CD4-positive, alpha-beta T cell treated with Interleukin-4 for 4 hours (primary cell): Measurements from ENCODE around the gene TMEM72.

Experiments used
- DNase-seq: peaks from one replicate; pipeline ENCODE4 v3.0.0-alpha.2; 2020

Gene TMEM72

DNA sequence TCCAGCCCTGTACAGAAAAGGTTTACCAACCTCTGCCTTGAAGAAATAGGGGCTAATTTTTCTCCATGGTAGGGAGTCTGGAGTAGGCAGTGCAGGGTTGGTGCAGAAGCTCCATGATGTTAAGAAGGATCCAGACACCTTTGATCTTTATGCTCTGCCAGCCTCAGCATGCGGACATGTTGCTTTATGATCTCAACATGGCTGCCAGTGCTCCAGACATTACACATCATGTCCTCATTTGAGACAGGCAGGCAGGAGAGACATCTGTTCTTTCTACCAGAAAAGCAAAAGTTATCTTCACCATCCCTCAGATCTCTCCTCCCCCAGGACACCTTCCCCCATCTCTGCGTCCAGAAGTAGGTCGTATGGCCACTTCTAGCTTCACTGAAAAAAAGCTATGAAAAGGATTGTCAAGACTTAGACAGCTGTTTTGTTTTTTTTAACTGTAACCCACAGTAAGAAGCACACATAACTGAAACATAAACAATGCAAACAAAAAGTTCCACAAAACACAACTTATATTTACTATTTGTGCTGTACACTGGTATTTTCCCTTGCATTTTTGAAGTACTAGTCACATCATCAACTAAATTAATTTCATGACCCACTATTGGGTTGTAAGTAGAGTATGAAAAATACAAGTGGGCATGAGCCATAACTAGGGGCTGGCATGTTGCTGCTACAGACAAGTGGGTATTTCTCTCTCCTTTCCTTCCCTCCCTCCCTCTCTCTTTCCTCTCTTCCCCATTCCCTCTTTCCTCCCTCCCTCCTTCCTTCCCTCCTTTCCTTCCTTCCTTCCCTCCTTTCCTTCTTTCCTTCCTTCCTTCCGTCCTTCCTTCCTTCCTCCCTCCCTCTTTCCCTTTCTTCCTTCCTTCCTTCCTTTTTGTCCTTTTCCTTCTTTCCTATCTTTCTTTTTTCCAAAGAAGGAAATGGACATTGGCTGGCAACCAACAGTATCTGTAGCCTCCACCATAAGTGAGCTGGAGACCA lies 45.9 kb downstream of the TMEM72 start:
- DNase-seq, result no peak

DNA sequence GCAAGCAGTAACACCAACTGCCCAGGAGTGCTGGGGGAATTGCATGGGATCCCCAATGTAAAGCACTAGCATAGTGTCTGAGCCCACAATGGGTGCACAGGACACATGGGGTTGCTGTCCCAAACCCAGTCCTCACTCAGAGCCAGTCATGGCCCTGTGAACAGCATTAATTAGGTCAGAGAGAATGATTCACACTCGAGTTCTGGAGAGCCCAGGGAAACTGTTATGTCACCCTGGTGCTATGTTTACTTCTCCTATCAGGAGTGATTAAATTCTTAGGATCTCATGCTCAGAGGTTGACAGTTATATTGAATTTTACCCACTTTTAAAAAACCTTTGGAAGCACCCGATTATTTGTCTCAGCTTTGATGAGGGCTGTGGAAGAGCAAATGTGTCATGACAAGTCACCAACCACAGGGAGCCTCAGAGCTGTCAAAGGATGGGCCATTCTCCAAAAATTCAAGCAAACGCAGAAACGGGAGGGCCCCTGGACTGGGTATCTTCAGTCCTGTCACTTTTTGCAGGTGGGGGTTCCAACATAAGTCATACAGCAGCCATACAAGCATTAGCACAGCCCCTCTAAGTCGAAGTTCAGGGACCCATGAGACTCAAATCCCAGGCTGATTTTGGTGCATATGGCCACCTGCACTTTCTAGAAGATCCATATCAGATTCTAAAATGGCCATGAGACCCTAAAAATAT lies 47.2 kb downstream of the TMEM72 start:
- DNase-seq, result no peak

DNA sequence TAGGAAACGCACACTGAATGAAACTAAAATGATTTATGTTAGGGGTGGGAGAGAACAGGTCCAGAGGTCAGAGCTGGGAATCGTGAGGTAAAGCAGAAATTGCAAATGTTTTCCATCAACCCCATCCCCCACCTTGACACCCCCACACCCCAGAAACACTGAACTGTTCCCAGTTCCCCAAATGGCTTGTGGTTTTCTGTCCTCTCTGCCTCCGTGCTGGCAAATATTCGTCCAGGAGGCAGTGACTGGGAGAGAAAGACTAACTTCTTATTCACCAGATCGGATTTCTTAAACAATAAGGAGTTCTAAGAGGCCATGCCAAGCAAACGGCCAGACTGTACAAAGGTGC lies 47.7 kb downstream of the TMEM72 start:
- no peak for DNase-seq

DNA sequence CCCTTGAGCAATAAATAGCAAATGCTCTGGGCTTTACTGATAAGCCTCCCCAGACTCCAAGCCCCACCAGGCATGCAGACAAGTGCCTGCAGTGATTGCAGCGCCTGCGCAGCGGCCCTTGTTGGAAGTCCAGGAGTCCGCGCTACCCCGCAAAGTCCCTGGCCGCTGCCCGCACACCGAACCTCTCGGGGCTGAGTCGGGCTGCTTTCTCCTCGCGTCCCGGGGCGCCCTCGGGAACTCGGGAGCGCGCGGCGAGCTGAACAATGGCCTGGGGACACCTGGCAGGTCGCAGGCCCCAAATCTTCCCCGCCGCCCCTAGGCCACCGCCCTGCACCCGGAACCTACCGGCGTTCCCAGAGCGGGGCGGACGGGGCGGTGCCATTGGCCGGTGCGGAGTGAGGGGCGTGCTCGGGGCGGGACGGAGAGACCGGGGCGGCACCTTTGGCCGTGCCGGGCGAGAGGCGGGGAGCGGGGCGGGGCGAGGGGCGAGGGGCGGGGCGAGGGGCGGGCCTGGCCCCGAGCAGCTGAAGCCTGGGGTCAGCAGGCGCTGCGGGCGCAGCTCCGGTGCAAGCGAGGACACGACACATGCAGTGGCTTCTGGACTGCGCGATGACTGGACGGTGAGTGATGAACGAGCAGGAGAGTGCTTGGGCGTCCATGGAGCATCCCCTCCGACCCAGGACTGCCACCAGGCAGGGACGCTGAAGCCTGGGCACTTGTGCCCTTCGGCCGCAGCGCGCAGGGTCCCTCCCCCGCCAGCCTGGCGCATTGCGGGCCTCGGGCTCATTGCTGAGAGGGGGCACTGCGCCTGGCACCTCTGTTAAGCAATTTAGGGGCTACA lies 48.3 kb downstream of the TMEM72 start, which contains the start of gene RASSF4:
Gene RASSF4 (plus strand): TSS at position 556 of the 841 bp plus-strand sequence. CDS start 10,401 bp downstream, outside the sequence.
- peak; percentile 88 for DNase-seq

DNA sequence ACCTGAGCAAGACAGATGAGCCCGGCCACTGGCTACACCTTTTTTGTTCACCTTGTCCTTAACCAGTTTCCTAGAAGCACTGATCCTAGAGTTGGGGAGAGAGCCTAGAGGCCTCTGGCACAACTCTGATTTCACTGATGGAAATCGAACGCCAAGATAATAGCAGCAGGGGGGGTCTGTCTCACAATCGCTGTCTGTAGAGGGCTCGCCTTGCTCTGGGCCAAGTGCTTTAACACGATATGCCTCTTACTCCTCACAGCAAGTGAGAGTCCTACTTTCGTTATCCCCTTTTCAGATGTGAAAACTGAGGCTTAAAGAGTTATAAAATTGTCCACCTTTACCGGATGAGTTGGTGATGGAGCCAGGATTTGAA lies 48.9 kb downstream of the TMEM72 start:
- DNase-seq, result no peak

DNA sequence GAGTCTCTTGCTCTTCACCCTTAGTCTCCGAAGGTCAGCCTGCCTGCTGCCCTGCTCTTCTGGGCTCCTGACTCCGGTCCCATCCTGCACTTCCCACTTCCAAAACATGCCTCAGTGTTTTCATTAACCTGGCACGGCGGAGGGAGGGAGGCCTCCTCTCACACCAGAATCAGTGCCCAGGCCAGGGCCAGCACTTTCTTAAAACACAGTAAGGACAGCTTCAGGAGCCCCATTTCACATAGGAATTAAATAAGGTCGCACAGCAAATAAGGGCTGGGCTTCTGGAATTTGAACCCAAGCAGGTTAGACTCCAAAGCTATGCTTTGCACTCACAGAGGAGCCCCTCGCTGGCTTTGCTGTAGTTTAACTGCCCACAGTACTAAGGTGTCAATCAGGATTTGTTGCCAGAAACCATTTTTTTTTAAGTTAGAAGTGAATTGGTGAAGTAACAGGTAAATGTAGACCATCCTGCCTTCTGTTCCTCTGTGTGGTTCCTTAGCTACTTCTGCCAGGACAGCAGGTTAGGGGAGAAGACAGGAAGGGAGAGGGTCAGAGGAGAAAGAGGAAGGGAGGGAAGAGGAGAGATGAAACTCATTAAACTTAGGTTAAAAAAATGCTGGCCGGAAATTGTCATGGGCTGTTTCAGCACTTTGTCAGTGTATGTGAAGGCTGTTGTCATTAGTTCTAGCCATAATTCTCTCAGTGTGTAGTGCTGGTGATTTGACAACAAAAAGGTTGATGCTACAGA lies 49.5 kb downstream of the TMEM72 start:
- no peak for DNase-seq

DNA sequence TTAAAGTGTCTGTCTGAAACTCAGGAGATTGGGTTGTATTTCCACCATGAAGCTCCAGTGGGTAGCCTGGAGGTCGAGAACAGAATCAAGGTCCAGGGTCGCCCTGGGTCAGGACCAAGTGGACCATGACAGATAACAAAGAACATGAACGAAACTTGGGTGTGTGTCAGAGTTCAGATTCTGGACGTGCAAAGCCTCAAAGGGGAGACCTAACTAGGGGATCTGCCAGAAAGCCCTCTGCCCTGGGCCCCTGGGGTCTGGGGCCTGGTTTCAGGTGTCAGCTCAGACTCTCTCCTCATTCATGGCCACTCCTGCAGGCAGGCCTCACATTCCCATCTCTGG lies 50.1 kb downstream of the TMEM72 start:
- no peak for DNase-seq

DNA sequence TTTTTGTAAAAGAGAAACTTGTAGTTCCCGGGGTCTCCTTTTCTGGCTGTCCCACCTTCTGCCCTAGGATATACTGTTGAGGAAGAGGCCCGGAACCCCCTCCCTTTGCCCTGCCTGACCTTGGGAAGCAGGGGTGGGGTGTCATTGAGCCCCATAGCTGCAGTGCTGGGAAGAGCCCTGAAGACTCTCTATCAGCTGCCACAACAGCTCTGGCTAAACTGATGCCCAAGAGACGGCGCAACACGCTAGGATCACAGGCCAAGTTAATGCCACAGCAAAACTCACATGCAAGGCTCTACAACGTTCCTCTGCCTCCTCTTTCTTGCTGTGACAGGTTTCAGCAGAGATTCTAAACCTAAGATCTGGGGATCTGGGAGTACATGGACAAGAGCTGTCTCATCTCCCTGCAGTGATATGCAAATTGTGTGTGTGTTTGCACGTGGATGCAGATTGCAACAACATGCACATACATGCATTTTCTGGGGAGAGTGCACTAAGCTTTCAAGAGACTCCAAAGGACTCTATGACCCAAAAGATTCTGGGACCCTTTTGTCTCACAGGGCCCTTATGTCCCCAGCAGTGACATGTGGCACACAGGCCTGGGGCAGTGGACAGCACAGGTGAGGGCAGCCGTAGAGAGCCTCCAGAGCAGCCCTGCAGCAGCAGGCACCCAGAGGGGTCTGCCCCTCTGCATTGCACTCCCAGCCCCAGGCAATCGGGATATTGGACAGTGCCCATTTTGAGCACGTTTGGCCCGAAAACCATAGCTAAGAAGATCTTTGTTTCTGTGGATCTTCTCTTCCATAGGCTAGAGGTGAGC lies 51.0 kb downstream of the TMEM72 start:
- DNase-seq, result no peak

DNA sequence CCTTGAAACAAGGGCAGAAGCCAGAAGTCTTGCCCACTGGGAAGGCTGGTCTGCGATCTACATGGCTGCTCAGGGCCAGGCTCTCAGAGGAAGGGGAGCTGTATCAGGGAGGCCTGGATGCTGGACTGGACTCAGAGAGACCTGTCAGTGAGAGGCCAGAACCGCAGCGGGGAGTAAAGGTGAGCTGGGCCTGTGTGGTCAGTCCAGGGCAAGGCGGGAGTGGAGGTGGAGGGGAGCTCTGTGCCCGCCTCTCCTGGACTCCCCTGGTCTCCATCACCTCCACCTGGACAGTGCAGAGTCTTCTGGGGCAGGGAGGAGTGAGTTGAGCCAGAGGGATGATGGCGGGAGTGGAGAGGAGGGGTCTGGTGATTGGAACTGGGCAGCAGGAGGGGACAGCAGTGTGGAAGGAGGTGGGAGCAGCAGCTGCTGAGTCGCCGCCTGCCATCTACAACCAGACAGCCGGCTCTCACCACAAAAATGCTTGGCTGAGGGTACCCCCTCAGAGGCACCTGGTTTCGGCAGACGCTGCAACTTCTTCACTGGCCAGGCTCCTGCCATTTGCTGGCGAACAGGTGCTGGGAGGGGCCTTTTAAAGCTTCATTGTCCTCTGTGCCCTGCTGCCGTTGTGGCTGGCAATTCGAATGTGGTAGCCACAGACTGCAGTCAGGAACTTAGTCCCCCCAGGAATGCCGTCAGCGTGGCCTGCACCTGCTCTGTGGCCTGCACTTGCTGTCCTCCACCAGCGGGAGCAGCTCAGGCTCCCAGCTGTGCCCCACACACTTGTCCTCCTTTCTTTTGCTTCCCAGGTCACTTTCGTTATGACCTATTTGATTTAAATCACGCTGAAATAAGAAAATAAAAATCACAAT lies 52.0 kb downstream of the TMEM72 start:
- DNase-seq, result no peak

DNA sequence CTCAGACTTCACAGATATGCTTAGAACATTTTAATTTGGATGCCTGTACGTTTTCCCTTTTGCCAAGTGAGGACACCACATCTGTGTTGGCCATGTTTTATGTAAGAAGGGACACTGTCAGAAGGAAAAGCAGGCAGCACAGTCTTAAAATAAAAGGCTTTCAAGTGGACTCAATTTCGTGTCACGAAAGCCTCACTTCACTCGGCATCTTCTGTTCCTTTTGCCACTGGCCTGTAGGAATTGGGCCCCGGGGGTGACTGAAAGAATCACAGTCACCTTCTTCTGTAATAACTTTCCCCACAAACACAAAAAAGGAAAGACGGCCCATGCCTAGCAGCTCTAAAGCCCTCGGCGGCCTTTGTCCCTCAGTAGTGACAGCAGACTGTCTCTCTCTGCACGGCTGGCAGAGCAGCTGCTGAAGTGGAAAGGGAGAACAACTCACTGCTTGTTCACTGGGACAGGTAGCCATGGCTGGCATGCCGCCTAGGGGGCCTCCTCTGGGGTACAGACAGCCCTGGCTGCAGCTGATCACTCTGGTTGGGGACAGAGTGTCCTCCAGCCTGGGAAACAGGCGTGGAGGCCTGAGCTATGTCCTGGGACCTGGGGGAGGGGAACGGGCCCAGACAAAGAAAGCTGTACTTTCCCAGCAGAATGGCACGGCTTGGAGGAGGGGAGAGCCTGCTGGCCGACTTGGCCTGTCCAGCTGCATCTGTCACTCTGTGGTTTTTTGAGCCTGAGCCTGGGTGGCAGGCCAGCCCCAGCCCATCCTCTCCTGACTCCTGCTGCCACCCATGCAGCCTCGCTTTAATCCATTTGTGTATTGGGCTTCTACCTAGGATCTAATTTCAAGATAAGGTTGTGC lies 52.9 kb downstream of the TMEM72 start:
- DNase-seq, result no peak

DNA sequence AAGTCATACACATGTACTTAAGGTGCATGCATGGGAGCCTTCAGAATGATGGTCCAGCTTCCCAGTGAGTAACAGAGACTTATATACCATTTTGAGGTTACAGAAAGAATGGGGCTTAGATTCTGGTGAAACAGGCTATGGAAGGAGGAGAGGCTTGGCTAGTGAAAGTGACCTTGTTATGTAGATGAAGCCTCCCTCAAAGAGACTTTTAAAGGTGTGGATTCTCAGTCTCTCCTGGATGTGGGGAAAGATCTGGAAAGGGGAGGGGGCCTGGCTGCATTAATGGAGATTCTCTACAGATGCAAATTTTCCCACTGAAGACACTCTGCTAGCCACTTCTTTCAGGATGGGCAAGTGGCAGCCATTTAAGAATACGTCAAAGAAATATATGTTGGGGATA lies 54.0 kb downstream of the TMEM72 start:
- no peak for DNase-seq

DNA sequence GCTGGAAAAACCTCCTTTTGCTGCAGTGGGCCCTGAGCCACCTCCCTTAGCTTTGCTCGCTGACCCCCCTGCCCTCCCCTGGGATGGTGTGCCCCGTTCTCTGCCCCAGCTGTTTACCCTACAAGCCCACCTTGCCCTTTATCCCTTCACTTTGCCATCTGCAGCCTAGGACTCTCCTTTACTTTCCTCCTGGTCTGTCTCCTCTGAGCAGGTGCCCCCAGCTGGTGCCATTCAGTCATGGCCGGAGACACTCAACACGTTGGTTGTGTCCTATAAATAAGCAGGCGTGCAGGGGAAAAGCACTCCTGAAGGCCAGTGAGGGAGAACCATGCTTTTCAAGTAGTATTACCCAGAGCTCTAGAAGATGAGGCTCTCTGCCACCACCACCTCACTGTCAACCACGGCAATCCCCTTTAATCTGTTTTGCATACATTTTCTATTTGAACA lies 54.5 kb downstream of the TMEM72 start:
- no peak for DNase-seq

DNA sequence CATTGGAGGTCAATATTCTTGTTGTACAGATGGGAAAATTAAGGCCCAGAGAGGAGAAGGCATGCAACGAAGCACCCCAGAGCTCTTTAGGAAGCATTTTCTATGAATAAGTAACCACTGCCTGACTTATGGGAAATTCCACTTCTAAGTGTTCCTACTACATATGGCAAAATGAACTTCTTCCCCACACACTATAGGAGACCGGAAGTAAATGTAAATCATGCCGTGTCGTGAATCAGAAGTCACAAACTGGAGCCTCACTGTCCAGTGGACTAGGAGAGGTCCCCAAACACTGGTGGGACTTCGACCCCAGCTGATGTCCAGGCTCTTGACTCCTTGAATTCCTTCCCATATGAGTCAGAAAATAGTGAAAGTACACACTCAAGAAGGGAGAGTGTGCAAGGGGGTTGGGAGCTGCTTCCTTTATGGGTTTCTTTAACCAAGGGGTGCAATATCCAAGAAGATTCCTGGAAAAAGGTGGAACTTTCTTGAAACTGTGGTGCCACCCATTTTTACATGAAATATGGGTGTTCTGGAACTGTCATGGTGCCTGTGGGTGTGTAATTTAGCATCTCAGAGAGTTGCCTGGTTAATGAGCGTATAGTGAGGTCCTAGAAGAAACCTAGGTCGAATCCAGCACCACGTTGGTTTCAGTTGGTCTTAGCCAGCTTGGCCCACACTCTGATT lies 55.1 kb downstream of the TMEM72 start:
- no peak for DNase-seq

DNA sequence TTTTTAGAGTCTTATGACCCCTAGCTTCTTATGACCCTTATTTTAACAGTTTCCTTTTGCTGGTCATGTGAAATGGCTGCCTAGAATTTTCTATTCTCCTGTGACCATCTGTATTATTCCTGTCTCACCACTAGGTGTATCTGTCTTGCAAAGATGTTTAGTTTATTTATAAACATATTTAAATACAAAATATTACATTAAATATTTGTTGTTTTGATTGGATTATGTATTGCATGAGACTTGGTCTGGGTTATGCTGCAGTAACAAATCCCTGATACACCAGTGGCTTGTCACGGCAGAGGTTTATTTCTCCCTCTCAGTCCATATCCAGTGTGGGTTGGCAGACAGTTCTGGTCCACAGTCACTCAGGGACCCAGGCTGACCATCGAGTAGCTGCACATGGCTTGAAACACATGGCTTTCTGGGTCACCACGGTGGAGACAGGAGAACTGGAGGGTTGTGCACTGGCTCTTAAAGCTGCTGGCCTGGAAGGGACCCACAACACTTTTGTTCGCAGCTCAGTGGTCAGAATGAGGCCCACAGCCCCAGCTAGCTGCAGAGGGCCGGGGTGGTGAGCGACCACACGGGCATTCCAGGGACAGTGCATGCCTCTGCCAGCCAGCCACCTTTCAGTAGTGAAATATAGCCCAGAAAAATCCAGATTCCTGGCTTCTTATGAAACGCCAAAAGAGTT lies 55.8 kb downstream of the TMEM72 start:
- no peak for DNase-seq

DNA sequence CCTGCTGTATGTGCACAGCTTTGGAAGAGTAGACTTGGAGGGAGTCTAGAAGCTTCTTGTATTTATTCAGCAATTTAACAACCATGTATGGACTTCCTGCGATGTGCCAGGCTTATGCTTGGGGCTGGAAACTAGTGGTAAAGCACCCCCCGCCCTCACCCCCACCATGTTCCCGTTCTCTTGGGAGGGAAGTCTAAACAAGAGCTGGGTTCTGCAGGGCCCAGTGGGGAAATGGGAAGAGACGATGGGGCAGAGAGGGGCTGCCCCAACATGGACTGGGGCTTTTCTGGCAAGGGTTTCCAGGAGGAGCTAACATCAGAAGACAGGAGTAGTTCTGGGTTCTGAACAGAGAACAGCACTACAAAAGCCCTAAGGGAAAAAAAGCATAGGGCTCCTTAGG lies 56.5 kb downstream of the TMEM72 start:
- no peak for DNase-seq

DNA sequence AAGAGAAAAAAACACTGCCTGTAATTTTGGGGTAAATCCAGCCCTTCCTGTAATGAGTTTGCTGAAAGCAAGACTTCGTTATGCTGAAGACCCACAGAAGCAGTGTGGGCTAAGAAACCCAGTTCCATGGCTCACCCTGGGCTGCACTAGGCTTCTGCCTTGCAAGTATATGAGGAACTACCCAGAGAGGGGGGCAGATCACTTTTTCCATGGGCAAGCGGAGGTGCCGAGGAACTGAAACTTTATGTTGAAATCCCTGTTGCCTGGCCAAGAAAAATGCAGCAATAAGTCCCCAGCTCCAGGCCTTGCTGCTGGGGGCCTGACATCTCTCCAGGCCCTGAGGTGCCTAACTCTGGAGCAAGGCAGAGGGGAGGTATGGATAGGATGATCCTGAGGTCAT lies 57.0 kb downstream of the TMEM72 start:
- DNase-seq, result peak; percentile 18

DNA sequence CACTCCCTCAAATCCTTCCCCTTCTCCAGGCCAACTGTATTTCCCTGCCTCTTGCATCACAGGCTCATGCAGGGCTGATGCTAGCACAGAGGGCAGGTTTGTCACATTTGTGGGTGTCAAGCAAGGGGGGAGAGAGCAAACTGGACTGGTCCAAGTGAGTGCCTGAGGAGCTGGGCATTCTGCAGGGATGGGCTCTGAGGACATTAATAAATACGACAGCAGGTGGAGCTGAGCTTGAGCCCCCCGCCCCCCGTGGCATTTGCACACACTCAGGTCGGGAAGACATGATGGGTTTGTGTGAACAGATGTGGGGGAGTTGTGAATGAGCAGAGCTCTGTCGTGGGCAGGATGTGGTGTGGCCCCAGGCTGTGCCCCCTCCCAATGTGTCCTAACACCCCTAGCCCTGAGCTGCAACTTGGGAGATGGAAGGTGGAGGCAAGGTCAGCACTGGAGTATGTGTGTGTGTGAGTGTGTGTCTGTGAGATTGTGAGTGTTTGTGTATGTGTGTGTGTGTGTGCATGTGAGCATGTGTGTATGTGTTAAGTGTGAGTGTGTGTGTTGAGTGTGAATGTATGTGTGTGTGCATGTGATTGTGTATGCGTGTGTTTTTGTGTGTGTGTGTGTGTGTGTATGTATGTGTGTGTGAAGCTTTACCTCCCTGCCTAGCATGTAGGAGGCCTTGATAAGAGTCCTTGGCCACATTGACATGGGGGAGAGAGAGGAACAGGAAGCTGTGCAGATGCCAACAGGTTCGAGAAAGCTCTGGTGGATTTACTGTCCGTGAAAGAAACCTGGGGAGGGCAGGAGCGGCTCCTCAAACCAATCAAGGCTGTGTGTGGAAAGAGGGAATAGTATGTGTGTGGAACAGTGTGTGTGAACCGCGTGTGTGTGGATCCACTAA lies 57.6 kb downstream of the TMEM72 start:
- peak; percentile 32 for DNase-seq
